ACC112 (cell line): Measurements from ENCODE around the gene NLGN1.

Source experiments
- H2AFZ ChIP-seq: fragments of 200-600 bp; sonication (generic); one replicate; pipeline ENCODE4 v1.6.0; 2017; ENCODE audit warnings: antibody characterized with exemption, low read length; ENCODE audit not compliant: unreplicated experiment
- H3K27ac ChIP-seq: fragments of 200-600 bp; sonication (generic); 2 replicates; pipeline ENCODE4 v1.5.1; 2014; ENCODE audit warnings: low read depth, mild to moderate bottlenecking, antibody characterized with exemption, low read length, moderate library complexity
- H3K27me3 ChIP-seq: fragments of 200-600 bp; sonication (generic); 2 replicates; pipeline ENCODE4 v1.6.1; 2014; ENCODE audit warnings: mild to moderate bottlenecking, antibody characterized with exemption, low read length, moderate library complexity, mixed read lengths; ENCODE audit not compliant: insufficient read depth
- H3K36me3 ChIP-seq: fragments of 200-600 bp; sonication (generic); 2 replicates; pipeline ENCODE4 v1.6.1; 2016; ENCODE audit warnings: mild to moderate bottlenecking, antibody characterized with exemption, low read length, moderate library complexity, mixed read lengths; ENCODE audit not compliant: insufficient read depth
- H3K4me1 ChIP-seq: fragments of 200-600 bp; sonication (generic); one replicate; pipeline ENCODE4 v1.6.1; 2016; ENCODE audit warnings: low read length, mixed read lengths; ENCODE audit not compliant: insufficient read depth, unreplicated experiment, control insufficient read depth
- H3K4me3 ChIP-seq: fragments of 200-600 bp; sonication (generic); 2 replicates; pipeline ENCODE4 v1.5.1; 2014; ENCODE audit warnings: mild to moderate bottlenecking, low read depth, low read length
- H3K79me2 ChIP-seq: fragments of 200-600 bp; sonication (generic); one replicate; pipeline ENCODE4 v1.6.0; 2016; ENCODE audit warnings: low read length; ENCODE audit not compliant: control insufficient read depth, unreplicated experiment, insufficient read depth

The NLGN1 gene

GRCh38 chr3:173553635-173554280 is 156.2 kb downstream of the NLGN1 start:
- Histone ChIP-seq H3K27me3 (no peaks in the 10 kb centered on the region), H3K79me2 (no peaks in the 10 kb centered on the region), H2AFZ (peak overlapping the region; percentile 88)

GRCh38 chr3:173556546-173556945 is 159.0 kb downstream of the NLGN1 start:
- H2AFZ ChIP-seq: no peak overlapping the region
- H3K79me2 ChIP-seq: no peaks in the 10 kb centered on the region
- no peak overlapping the region for H3K4me3 ChIP-seq
- no peaks in the 10 kb centered on the region for H3K36me3 ChIP-seq
- H3K27me3 ChIP-seq: no peaks in the 10 kb centered on the region
- no peak overlapping the region for H3K27ac ChIP-seq
- no peaks in the 10 kb centered on the region for H3K4me1 ChIP-seq

More at GRCh38 chr3:173553635-173554280, 156.2 kb downstream of the NLGN1 start:
- no peaks in the 10 kb centered on the region for H3K4me1 ChIP-seq
- H3K4me3 ChIP-seq: 0 out of 2 replicates have a peak overlapping the region, but pooled peaks have one; percentile 19
- no peaks in the 10 kb centered on the region for H3K36me3 ChIP-seq
- no peak overlapping the region for H3K27ac ChIP-seq

DNA sequence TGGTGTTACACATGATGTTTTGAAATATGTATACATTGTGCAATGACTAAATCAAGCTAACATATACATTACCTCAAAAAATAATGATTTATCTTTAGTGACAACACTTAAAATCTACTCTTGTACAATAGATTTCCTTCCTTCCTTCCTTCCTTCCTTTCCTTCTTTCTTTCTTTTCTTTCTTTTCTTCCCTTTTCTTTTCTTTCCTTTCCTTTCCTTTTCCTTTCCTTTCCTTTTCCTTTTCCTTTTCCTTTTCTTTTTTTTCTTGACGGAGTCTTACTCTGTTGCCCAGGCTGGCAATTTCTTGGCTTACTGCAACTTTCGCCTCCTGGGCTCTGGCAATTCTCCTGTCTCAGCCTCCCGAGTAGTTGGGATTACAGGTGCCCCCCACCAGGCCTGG is 170.5 kb downstream of the NLGN1 start:
- Histone ChIP-seq H3K4me3 (no peak overlapping the region), H3K36me3 (no peaks in the 10 kb centered on the region), H3K27me3 (no peaks in the 10 kb centered on the region)

GRCh38 chr3:173568623-173569022 is 171.1 kb downstream of the NLGN1 start:
- H3K36me3 ChIP-seq: no peaks in the 10 kb centered on the region
- H3K4me3 ChIP-seq: no peak overlapping the region
- no peak overlapping the region for H3K27ac ChIP-seq
- no peaks in the 10 kb centered on the region for H3K27me3 ChIP-seq
- no peaks in the 10 kb centered on the region for H3K4me1 ChIP-seq
- H3K79me2 ChIP-seq: no peaks in the 10 kb centered on the region
- H2AFZ ChIP-seq: no peak overlapping the region

More for the DNA sequence above, 170.5 kb downstream of the NLGN1 start:
- H3K79me2 ChIP-seq: no peaks in the 10 kb centered on the region
- H3K4me1 ChIP-seq: no peaks in the 10 kb centered on the region
- H2AFZ ChIP-seq: no peak overlapping the region
- H3K27ac ChIP-seq: no peak overlapping the region

GRCh38 chr3:173583496-173583895 is 186.0 kb downstream of the NLGN1 start:
- Histone ChIP-seq H3K27ac (no peak overlapping the region), H3K4me3 (no peak overlapping the region), H2AFZ (no peak overlapping the region), H3K4me1 (no peaks in the 10 kb centered on the region), H3K79me2 (no peaks in the 10 kb centered on the region), H3K36me3 (no peaks in the 10 kb centered on the region), H3K27me3 (0 out of 2 replicates have a peak, but pooled peaks cover 12% of the 10 kb centered on the region)

- 0 out of 2 replicates have a peak, but pooled peaks cover 12% of the 10 kb centered on the region for H3K27me3 ChIP-seq
- peak overlapping the region; percentile 94 for H2AFZ ChIP-seq
- no peaks in the 10 kb centered on the region for H3K36me3 ChIP-seq
- peak overlapping the region; percentile 84 for H3K4me3 ChIP-seq
- no peaks in the 10 kb centered on the region for H3K79me2 ChIP-seq
- H3K4me1 ChIP-seq: no peaks in the 10 kb centered on the region
- H3K27ac ChIP-seq: no peak overlapping the region
Measured at GRCh38 chr3:173584093-173584837, 186.7 kb downstream of the NLGN1 start.

DNA sequence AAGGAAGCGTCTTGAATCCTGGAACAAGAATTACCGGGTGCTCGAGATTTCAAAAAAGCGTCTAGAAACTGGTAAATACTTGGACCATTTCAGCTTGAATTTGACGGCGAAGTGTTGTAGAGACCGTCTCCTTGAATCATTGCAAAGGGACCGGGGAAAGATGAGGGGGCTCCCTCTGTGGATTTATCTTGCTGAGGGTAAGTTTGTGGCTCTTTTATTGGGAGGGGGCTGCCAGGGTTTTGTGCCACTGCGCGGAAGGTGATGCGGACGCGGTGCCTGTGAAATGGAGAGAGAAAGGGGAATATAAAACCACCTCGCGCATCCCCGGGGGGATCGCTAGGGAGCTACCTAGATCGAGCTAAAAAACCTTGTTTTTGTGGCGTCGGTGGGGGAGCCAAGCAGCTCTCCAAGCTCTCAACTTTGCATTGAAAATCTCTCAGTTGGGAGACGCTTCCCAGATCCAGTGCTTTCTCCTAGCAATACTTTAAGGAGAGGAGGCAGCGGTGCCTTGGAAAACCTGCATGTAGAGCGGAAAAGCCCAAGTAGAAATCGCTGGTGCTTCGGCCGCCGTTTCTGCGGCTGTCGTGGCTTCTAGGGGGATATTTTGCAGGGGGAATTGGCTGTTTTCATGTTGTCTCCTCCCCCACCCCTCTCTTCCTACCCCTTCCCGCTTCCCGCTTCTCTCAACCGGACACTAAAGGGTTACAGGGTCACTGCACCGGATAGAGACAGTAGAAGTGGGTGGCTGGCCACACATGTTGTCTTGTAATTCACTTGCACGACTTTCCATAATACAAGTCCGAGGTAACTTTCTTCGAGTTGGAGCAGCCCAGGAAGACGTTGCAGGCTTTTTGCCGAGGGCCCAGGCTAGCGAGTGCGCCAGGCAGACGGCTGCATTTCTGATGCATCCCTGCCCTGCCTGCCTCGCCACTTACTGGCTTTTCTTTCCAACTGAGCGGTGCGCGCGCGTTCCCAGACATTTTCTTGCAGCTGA is 187.6 kb downstream of the NLGN1 start:
- Histone ChIP-seq H3K79me2 (no peaks in the 10 kb centered on the region), H2AFZ (peak overlapping the region; percentile 94), H3K4me3 (peak overlapping the region; percentile 84), H3K27me3 (0 out of 2 replicates have a peak, but pooled peaks cover 12% of the 10 kb centered on the region), H3K4me1 (no peaks in the 10 kb centered on the region), H3K27ac (no peak overlapping the region), H3K36me3 (no peaks in the 10 kb centered on the region)

DNA sequence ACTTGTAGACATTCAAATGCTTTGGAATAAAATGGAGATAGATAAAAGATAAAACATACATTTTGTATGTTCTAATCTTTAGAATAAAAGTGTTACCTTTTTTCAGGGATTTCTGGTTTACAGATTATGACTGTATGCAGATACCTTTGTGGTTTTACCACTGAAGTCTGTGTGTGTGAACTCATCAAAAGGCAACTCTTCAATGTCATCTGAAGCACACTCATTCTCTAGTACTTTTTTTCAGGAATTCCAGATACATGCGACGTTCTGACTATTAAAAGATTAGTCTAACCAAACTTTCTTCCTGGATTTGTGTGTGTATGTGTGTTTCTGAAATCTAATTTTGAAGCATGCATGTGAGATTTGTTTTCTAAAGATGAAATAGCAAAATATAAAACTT is 188.6 kb downstream of the NLGN1 start:
- no peak overlapping the region for H2AFZ ChIP-seq
- 0 out of 2 replicates have a peak, but pooled peaks cover 12% of the 10 kb centered on the region for H3K27me3 ChIP-seq
- no peaks in the 10 kb centered on the region for H3K36me3 ChIP-seq
- H3K79me2 ChIP-seq: no peaks in the 10 kb centered on the region
- H3K4me3 ChIP-seq: peak overlapping the region; percentile 84; the same call in 1 of the 2 replicates
- H3K27ac ChIP-seq: no peak overlapping the region
- H3K4me1 ChIP-seq: no peaks in the 10 kb centered on the region

DNA sequence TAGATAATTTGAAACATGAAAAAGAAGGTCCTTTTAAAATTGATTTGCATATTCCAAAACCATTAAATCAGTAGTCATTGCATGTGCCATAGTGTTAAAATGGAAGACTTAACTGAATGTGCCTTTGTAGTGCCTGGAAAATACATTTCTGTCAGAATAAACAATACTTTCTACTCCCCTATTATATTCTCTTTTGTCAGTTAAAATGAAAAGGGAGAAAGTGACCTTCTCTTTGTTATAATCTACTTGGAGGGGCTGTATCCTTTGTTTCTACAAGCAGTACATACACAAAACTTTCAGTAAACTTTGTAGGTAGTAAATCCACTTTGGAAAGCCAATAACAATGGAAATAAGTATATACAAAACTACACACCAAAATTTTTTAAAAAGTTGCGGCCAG is 189.5 kb downstream of the NLGN1 start:
- Histone ChIP-seq H3K4me3 (no peak overlapping the region), H3K27ac (no peak overlapping the region), H3K79me2 (no peaks in the 10 kb centered on the region)

GRCh38 chr3:173588556-173588955 is 191.0 kb downstream of the NLGN1 start:
- Histone ChIP-seq H3K36me3 (no peaks in the 10 kb centered on the region), H3K27ac (no peak overlapping the region), H3K27me3 (0 out of 2 replicates have a peak, but pooled peaks cover 12% of the 10 kb centered on the region), H3K4me1 (no peaks in the 10 kb centered on the region), H3K79me2 (no peaks in the 10 kb centered on the region), H3K4me3 (no peak overlapping the region), H2AFZ (no peak overlapping the region)

More for the DNA sequence above, 189.5 kb downstream of the NLGN1 start:
- H3K4me1 ChIP-seq: no peaks in the 10 kb centered on the region
- H2AFZ ChIP-seq: no peak overlapping the region
- 0 out of 2 replicates have a peak, but pooled peaks cover 12% of the 10 kb centered on the region for H3K27me3 ChIP-seq
- no peaks in the 10 kb centered on the region for H3K36me3 ChIP-seq
